ENCODE data around the gene C16orf89. TPM values are rescaled to one million over a fixed set of nuclear protein-coding genes. Genes with fewer than 3 reads are reported as not detected.

The C16orf89 gene
- total RNA-seq, 4 donors from 2014 or later, result not detected

GRCh38 chr16:5018793-5019192, 47.0 kb downstream of the C16orf89 start:
- intact Hi-C loops (cut with DNase I; ENCODE audit: low total_unique reads) (no loop called here), in situ Hi-C loops (cut with MboI; ENCODE audit: low sequenced_read_pairs in 4 of 4) (no loop called here)
- Histone ChIP-seq H3K27me3 (no peaks in the 10 kb centered on the region), H3K4me3 (no peak overlapping the region), H3K36me3 (no peaks in the 10 kb centered on the region), H3K4me1 (peaks cover 0 to 14% of the 10 kb centered on the region in 2 donors), H3K27ac (no peak overlapping the region), H3K9me3 (no peaks in the 10 kb centered on the region)
- DNase-seq, result no peak
- TF ChIP-seq CTCF (IDR thresholded peaks at IDR 0.05 in 4 of 5, conservative IDR thresholded peaks at IDR 0.05 in 1 of 5), result no peak
- no peak for TF ChIP-seq POLR2A (IDR thresholded peaks at IDR 0.05)
- ATAC-seq, result no peak

GRCh38 chr16:5017678-5017969, 48.1 kb downstream of the C16orf89 start:
- no peaks in the 10 kb centered on the region for H3K9me3 ChIP-seq
- intact Hi-C loops (cut with DNase I; ENCODE audit: low total_unique reads), result no loop called here
- H3K27ac ChIP-seq, result no peak overlapping the region
- DNase-seq (no peak), ATAC-seq (no peak)
- no peak for TF ChIP-seq POLR2A (IDR thresholded peaks at IDR 0.05)
- no peak for TF ChIP-seq CTCF (IDR thresholded peaks at IDR 0.05 in 4 of 5, conservative IDR thresholded peaks at IDR 0.05 in 1 of 5)
- in situ Hi-C loops (cut with MboI; ENCODE audit: low sequenced_read_pairs in 4 of 4), result no loop called here
- no peaks in the 10 kb centered on the region for H3K27me3 ChIP-seq
- H3K36me3 ChIP-seq, result no peaks in the 10 kb centered on the region
- H3K4me1 ChIP-seq, result peaks cover 0 to 9% of the 10 kb centered on the region in 2 donors
- H3K4me3 ChIP-seq, result no peak overlapping the region

- H3K9me3 ChIP-seq, result no peaks in the 10 kb centered on the region
- no peaks in the 10 kb centered on the region for H3K27me3 ChIP-seq
- ATAC-seq (no peak), DNase-seq (no peak)
- H3K4me1 ChIP-seq, result peaks cover 0 to 4% of the 10 kb centered on the region in 2 donors
- TF ChIP-seq CTCF (IDR thresholded peaks at IDR 0.05 in 4 of 5, conservative IDR thresholded peaks at IDR 0.05 in 1 of 5) (no peak), POLR2A (IDR thresholded peaks at IDR 0.05) (no peak)
- H3K4me3 ChIP-seq, result no peak overlapping the region
- intact Hi-C loops (cut with DNase I; ENCODE audit: low total_unique reads) (no loop called here), in situ Hi-C loops (cut with MboI; ENCODE audit: low sequenced_read_pairs in 4 of 4) (no loop called here)
- H3K36me3 ChIP-seq, result no peaks in the 10 kb centered on the region
- no peak overlapping the region for H3K27ac ChIP-seq
Observed at GRCh38 chr16:5016967-5017677, 48.6 kb downstream of the C16orf89 start.

GRCh38 chr16:5015887-5016286, 49.9 kb downstream of the C16orf89 start:
- no peak for TF ChIP-seq POLR2A (IDR thresholded peaks at IDR 0.05)
- no peak for TF ChIP-seq CTCF (IDR thresholded peaks at IDR 0.05 in 4 of 5, conservative IDR thresholded peaks at IDR 0.05 in 1 of 5)
- H3K4me1 ChIP-seq, result no peaks in the 10 kb centered on the region

GRCh38 chr16:5015351-5015750, 50.4 kb downstream of the C16orf89 start:
- Histone ChIP-seq H3K27ac (no peak overlapping the region), H3K4me3 (no peak overlapping the region), H3K4me1 (no peaks in the 10 kb centered on the region), H3K36me3 (no peaks in the 10 kb centered on the region), H3K9me3 (no peaks in the 10 kb centered on the region), H3K27me3 (no peaks in the 10 kb centered on the region)
- no peak for ATAC-seq
- intact Hi-C loops (cut with DNase I; ENCODE audit: low total_unique reads), result no loop called here
- in situ Hi-C loops (cut with MboI; ENCODE audit: low sequenced_read_pairs in 4 of 4), result no loop called here
- TF ChIP-seq CTCF (IDR thresholded peaks at IDR 0.05 in 4 of 5, conservative IDR thresholded peaks at IDR 0.05 in 1 of 5), result no peak
- no peak for TF ChIP-seq POLR2A (IDR thresholded peaks at IDR 0.05)
- no peak for DNase-seq

More at GRCh38 chr16:5015887-5016286, 49.9 kb downstream of the C16orf89 start:
- DNase-seq (no peak), ATAC-seq (no peak)
- in situ Hi-C loops (cut with MboI; ENCODE audit: low sequenced_read_pairs in 4 of 4) (no loop called here), intact Hi-C loops (cut with DNase I; ENCODE audit: low total_unique reads) (no loop called here)
- H3K27me3 ChIP-seq, result no peaks in the 10 kb centered on the region
- no peaks in the 10 kb centered on the region for H3K9me3 ChIP-seq
- H3K4me3 ChIP-seq, result no peak overlapping the region
- H3K27ac ChIP-seq, result no peak overlapping the region
- no peaks in the 10 kb centered on the region for H3K36me3 ChIP-seq

Data from gastrocnemius medialis (tissue), 4 donors.